Activated T-cell treated with anti-CD3 and anti-CD28 coated beads, Interleukin-2, amount 50 U/mL, for 4 hours (primary cell): ENCODE data around the gene PRKD2. TPM values are rescaled to one million over a fixed set of nuclear protein-coding genes. Genes with fewer than 3 reads are reported as not detected.

Experiments
- ATAC-seq, 2 donors: fragments of 200-7000 bp; cut with Tn5 transposase; one replicate each; pipeline ENCODE4 v1.10.0; 2021
- DNase-seq: peaks from one replicate; pipeline ENCODE4 v3.0.0-alpha.2; 2020
- H3K27me3 Mint-ChIP-seq: one replicate; pipeline ENCODE4 v1.8.0; 2021; ENCODE audit warnings: low read depth, mixed read lengths
- H3K36me3 Mint-ChIP-seq: one replicate; pipeline ENCODE4 v1.8.0; 2022; ENCODE audit warnings: mixed read lengths; ENCODE audit not compliant: insufficient read depth
- H3K4me1 Mint-ChIP-seq: one replicate; pipeline ENCODE4 v1.8.0; 2021; ENCODE audit warnings: low read depth, mixed read lengths
- H3K4me3 Mint-ChIP-seq: one replicate; pipeline ENCODE4 v1.8.0; 2021; ENCODE audit warnings: mild to moderate bottlenecking, moderate library complexity, mixed read lengths
- H3K9me3 Mint-ChIP-seq: one replicate; pipeline ENCODE4 v1.8.0; 2021; ENCODE audit warnings: mixed read lengths
- total RNA-seq, 3 donors: library from RNA; stranded (reverse); gene quantifications; one replicate each; pipeline ENCODE4 v1.2.1, GENCODE V29; 2021

The PRKD2 gene
- total RNA-seq, 3 donors from 2014 or later = 45.3 to 59.8 (median 58.1) TPM

DNA sequence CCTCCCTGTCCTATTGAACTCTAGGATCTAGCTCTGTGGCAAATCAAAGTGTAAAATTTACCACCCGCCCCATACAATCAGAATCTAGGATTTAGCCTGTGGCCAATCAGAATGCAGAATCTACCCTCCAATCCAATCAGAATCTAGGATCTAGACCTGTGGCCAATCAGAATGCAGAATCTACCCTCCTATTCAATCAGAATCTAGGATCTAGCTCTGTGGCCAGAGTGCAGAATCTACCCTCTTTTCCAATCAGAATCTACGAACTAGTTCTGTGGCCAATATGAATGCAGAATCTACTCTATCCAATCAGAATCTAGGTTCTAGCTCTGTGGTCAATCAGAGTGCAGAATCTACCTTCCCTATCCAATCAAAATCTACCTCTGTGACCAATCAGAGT, 25.8 kb downstream of the PRKD2 start:
- H3K9me3 Mint-ChIP-seq = no peaks in the 10 kb centered on the region
- no peaks in the 10 kb centered on the region for H3K4me1 Mint-ChIP-seq
- DNase-seq (no peak), ATAC-seq (no peak)
- H3K4me3 Mint-ChIP-seq = no peak overlapping the region
- H3K36me3 Mint-ChIP-seq = peaks cover 48% of the 10 kb centered on the region
- H3K27me3 Mint-ChIP-seq = no peaks in the 10 kb centered on the region

DNA sequence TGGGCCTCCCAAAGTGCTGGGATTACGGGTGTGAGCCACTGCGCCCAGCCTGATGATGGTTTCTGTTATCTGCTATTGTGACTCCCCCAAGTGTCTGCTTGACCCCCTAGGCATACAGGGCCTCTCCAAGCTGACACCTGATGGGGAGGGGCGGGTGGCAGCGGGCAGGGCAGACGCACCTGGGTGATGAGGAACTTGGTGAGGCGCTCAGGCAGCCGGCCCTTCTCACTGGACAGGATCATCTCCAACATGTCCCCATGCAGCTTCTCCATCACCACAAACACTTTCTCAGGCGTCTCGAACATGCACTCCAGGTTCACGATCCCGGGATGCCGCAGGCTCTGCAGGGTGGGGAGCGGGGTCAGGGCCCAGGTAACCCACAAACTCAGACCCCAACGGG, 27.6 kb downstream of the PRKD2 start:
- Mint-ChIP-seq H3K4me3 (no peak overlapping the region), H3K9me3 (no peaks in the 10 kb centered on the region), H3K4me1 (no peaks in the 10 kb centered on the region), H3K27me3 (no peaks in the 10 kb centered on the region), H3K36me3 (peaks cover 43% of the 10 kb centered on the region)
- ATAC-seq = no peak
- no peak for DNase-seq

DNA sequence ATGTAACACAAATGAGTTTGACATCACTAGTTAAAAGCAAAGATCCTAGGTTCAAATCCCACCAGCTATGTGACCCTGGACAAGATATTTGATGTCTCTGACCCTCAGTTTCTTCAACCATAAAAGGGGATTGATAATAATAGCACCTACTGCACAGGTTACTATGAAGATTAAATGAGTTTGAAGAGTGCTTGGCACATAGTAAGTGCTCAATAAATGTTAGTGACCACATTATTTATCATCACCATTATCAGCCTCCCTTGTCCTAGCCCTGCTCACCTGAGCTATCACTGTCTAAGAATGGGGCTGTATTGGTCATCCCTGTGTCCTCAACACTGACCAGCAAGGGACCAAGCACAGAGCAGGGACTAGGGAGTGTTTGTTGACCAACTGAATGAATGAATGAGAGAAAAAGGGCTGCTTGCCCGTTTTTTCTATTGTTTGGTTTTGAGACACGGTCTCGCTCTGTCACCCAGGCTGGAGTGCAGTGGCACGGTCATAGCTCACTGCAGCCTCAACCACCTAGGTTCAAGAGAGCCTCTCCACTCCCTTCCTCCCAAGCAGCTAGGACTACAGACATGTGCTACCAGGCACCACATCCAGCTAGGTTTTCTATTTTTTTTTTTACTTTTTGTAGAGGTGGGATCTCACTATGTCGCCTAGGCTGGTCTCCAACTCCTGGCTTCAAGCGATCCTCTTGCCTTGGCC, 29.3 kb downstream of the PRKD2 start:
- Mint-ChIP-seq H3K4me1 (no peaks in the 10 kb centered on the region), H3K36me3 (peaks cover 43% of the 10 kb centered on the region), H3K9me3 (no peaks in the 10 kb centered on the region), H3K4me3 (no peak overlapping the region), H3K27me3 (no peaks in the 10 kb centered on the region)
- no peak for DNase-seq
- no peak for ATAC-seq

DNA sequence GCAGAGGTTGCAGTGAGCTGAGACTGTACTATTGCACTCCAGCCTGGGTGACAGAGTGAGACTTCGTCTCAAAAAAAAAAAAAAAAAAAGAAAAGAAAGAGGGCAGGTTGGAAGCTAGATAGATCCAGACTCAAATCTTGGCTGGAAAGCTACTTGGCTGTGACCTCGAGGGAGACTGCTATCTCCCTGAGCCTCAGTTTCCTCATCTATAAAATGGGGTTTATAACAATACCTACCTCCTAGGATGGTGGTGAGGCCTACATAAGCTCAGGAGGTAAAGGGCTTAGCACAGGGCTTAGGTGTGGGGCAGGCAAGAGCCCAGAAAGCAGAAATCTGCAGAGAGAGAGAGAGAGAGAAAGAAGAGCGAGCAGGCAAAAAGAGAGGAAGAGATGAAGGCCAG, 31.7 kb downstream of the PRKD2 start:
- no peak for ATAC-seq
- Mint-ChIP-seq H3K4me3 (no peak overlapping the region), H3K9me3 (no peaks in the 10 kb centered on the region), H3K36me3 (peaks cover 20% of the 10 kb centered on the region), H3K4me1 (no peaks in the 10 kb centered on the region), H3K27me3 (no peaks in the 10 kb centered on the region)
- DNase-seq = no peak

DNA sequence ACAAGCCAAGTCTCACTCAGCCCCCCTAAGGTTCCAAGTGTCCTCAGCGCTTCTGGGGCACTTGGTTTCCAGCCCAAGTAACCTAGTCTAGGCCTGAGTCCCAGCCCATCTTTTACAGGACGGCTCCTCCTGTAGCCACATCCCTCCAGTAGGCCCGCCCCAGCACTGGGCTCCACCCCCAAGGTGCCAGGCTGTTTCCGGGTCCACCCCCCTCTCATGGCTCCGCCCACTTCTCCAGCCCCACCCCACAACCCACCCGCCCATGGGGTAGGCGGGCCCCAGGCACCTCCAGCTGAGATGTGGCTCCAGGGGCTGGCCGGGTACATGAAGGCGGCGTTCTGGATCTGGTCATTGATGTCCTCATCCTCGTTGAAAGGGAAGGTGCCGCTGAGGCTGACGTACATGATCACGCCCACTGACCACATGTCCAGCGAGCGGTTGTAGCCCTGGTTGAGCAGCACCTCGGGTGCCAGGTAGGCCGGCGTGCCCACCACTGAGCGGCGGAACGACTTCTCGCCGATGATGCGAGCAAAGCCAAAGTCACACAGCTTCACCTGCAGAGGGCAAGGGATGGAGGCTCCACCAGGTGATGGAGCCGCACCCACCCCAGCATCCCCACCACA, 38.7 kb downstream of the PRKD2 start:
- DNase-seq (peak; percentile 36), ATAC-seq (peak; percentile 91 to 93)
- H3K36me3 Mint-ChIP-seq = peaks cover 34% of the 10 kb centered on the region
- H3K4me1 Mint-ChIP-seq = no peaks in the 10 kb centered on the region
- no peaks in the 10 kb centered on the region for H3K9me3 Mint-ChIP-seq
- H3K27me3 Mint-ChIP-seq = no peaks in the 10 kb centered on the region
- no peak overlapping the region for H3K4me3 Mint-ChIP-seq

DNA sequence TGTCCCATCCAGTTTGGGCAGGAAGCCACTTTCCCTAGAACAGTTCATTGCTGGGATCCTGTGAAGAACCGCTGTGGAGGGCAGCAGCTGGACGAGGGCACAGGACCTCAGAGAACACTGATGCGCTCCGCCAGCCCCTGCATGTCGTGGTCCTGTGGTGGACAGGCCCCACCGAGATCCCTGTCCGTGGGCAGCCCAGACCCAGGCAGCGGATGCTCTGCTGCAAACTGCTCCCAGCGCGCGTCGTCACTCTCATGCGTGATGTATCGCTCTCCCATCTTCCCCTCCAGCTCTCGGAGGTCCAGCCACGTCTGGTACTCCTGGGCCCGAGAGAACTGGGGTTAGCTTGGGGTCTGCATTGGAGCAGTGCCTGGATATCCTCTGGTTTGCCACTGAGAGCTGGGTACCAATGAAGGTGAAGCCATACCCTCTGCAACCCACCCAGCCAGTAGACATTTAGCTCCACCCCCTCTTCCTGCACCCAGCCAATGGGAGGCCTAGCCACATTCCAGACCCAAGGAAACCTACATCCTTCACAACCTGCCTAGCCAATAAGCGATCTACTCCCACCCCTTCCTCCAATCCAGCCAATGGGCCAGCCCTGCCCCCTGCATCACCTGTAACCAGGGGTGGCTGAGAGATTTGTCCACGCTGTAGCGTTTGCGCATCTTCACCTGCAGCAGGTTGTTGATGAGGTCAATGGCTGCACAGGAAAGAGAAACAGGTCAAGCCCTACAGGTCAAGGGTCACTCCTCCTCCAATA, 42.3 kb downstream of the PRKD2 start:
- Mint-ChIP-seq H3K27me3 (no peaks in the 10 kb centered on the region), H3K4me1 (no peaks in the 10 kb centered on the region), H3K36me3 (peaks cover 33% of the 10 kb centered on the region), H3K9me3 (no peaks in the 10 kb centered on the region), H3K4me3 (no peak overlapping the region)
- ATAC-seq (peak; percentile 35 to 36), DNase-seq (no peak)

DNA sequence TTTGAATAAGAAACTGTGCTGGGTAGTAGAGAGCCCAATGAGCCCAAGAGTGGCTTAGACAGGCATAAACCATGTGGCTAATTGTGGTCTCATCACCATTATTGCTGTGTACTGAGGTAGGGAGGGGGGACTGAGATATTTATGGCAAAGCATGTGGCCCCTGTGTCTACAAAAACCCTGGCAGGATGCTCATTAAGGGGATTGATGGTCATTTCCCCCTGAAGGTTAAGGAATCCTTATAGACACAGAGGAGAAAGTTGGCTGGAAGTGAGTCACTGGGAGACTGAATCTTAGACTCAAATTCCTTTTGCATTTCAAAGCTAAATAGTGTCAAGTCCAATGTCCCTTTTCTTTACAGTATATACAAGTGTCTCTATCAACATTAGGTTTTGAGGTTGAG, 46.1 kb downstream of the PRKD2 start:
- H3K36me3 Mint-ChIP-seq = peaks cover 22% of the 10 kb centered on the region
- DNase-seq (no peak), ATAC-seq (no peak)
- no peak overlapping the region for H3K4me3 Mint-ChIP-seq
- no peaks in the 10 kb centered on the region for H3K9me3 Mint-ChIP-seq
- no peaks in the 10 kb centered on the region for H3K4me1 Mint-ChIP-seq
- H3K27me3 Mint-ChIP-seq = no peaks in the 10 kb centered on the region

DNA sequence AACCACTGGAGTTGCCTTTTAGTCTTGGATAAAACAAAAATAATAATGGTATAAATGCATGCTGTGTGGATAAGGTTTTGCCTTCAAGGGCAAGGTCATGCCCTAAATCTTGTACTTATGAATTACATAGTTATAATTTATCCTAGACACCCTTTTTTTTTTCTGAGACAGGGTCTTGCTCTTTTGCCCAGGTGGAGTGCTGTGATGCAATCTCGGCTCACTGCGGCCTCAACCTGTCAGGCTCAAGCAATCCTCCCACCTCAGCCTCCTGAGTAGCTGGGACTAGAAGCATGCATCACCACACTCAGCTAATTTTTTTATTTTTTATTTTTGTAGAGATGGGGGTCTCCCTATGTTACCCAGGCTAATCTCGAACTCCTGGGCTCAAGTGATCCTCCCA, 48.3 kb downstream of the PRKD2 start:
- no peaks in the 10 kb centered on the region for H3K27me3 Mint-ChIP-seq
- DNase-seq (no peak), ATAC-seq (no peak)
- H3K4me1 Mint-ChIP-seq = no peaks in the 10 kb centered on the region
- H3K9me3 Mint-ChIP-seq = no peaks in the 10 kb centered on the region
- no peak overlapping the region for H3K4me3 Mint-ChIP-seq
- peaks cover 7% of the 10 kb centered on the region for H3K36me3 Mint-ChIP-seq

DNA sequence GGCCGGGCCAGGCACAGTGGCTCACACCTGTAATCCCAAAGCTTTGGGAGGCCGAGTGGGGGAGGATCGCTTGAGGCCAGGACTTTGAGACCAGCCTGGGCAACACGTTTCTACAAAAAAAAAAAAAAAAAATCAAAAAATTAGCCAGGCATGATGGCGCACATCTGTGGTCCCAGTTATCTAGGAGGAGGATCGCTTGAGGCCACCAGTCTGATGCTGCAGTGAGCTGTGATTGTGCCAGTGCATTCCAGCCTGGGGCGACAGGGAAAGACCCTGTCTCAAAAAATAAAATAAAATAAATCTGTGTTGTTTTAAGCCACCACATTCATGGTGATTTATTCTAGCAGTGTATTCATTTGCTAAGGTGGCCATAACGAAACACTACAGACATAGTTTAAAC, 51.8 kb downstream of the PRKD2 start:
- Mint-ChIP-seq H3K4me1 (peaks cover 12% of the 10 kb centered on the region), H3K36me3 (no peaks in the 10 kb centered on the region), H3K4me3 (no peak overlapping the region), H3K27me3 (no peaks in the 10 kb centered on the region), H3K9me3 (no peaks in the 10 kb centered on the region)
- no peak for ATAC-seq
- no peak for DNase-seq

DNA sequence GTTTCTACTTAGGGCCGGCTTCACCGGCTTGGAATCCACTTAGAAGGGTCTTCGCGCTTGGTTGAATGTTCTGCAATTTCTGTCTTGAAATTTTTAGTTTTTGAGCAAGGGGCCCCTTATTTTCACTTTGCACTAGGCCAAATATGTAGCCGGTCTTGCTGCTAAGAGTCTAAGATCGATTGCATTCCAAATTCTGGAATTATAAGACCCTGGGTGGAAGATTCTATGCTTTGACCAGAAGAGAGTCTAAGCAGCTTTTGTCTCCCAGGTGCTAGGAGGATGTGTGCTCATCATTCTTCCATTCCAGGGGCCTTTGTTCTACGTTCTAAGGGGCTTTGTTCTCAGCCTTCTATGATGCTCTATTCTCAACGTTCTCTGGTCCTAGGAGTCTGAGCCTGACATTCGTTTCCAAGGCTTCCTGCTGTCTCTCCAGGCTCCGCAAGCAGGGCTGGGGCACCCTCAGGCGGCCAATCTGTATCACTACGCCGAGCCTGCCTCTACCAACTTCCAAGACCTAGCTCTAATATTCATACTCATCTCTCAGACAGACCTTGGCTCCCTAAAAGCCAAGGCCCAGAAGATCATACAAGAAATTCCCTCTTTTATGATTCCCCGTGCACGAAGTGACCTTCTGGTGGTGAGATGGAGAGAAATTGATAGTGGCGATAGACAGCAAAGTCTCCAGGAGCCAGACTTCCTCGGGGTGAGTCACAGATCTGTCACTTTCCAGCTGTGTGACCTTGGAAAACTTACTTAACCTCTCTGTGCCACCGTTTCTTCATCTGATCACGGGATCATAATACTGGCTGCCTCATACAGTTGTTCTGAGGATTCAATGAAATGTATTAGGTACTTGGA, 55.0 kb downstream of the PRKD2 start:
- H3K4me1 Mint-ChIP-seq = peaks cover 18% of the 10 kb centered on the region
- no peaks in the 10 kb centered on the region for H3K36me3 Mint-ChIP-seq
- ATAC-seq (peak; percentile 35 to 44), DNase-seq (peak; percentile 69)
- no peaks in the 10 kb centered on the region for H3K9me3 Mint-ChIP-seq
- peaks cover 13% of the 10 kb centered on the region for H3K27me3 Mint-ChIP-seq
- H3K4me3 Mint-ChIP-seq = peak overlapping the region; percentile 71

DNA sequence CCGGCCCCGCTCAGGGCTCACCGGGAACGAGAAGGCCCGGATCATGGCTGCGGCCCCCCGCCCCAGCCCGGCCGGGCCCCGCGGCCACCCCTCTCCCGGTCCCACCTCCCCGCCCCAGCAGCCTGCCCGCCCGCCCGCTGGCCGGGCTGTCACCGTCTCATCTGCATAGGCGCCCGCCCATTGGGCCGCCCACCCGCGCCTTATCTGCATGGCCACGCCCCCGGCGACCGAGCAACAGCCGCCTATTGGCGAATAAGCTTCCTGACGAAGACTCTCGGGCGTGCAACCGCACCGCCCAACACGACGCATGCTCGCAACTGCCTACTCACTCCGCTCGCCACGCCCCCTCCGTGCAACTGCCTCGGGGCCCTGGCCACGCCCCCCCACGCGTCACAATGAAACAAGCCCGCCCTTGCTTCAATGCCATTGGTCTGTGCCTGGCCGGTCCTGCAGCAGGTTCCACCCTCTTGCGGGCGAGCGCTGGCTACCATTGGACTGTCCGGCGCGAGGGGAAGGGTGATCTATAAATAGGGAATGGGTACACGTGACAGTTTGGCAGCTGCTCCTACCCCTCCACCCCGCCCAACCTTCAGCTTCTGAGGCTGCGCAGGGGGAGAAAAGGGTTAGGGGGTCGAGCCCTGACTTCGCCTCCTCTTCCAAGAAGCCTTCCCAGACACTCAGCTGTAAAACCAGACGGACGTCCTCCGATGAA, 55.7 kb downstream of the PRKD2 start, which contains the start of gene DACT3:
Gene DACT3 (minus strand): TSS at position 163 of the 712 bp plus-strand sequence. CDS start 118 bp downstream, at position 45.
- H3K9me3 Mint-ChIP-seq = no peaks in the 10 kb centered on the region
- peak within 1 kb of the TSS; percentile 71 for H3K4me3 Mint-ChIP-seq
- H3K27me3 Mint-ChIP-seq = peaks cover 20% of the 10 kb centered on the region
- H3K4me1 Mint-ChIP-seq = peaks cover 18% of the 10 kb centered on the region
- H3K36me3 Mint-ChIP-seq = no peaks in the 10 kb centered on the region
- peak; percentile 88 to 89 for ATAC-seq
- peak; percentile 100 for DNase-seq

DNA sequence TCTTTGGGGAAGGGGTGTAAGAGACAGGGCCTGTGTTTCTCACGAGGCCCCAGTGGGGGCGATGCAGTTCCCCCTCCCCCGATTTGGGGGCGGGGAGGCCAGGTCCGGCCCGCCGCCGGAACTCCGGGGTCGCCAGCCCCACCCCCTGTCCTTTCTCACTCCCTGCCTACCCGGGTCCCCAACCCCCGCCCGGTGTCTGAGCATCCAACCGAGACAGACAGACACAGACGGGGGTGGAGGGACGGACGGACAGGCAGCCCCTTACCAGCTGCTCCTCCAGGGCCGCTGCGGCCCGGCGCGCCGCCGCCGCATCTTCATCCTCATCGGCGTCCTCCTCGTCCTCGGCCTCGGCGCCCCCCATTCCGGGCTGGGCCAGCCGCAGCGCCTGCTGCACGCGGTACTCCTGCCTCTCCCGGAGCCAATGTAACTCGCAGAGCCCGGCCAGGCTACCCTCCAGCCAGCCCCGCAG, 56.3 kb downstream of the PRKD2 start:
- Mint-ChIP-seq H3K4me3 (peak overlapping the region; percentile 68), H3K4me1 (peaks cover 18% of the 10 kb centered on the region), H3K9me3 (no peaks in the 10 kb centered on the region), H3K36me3 (no peaks in the 10 kb centered on the region), H3K27me3 (peaks cover 20% of the 10 kb centered on the region)
- no peak for ATAC-seq
- no peak for DNase-seq

DNA sequence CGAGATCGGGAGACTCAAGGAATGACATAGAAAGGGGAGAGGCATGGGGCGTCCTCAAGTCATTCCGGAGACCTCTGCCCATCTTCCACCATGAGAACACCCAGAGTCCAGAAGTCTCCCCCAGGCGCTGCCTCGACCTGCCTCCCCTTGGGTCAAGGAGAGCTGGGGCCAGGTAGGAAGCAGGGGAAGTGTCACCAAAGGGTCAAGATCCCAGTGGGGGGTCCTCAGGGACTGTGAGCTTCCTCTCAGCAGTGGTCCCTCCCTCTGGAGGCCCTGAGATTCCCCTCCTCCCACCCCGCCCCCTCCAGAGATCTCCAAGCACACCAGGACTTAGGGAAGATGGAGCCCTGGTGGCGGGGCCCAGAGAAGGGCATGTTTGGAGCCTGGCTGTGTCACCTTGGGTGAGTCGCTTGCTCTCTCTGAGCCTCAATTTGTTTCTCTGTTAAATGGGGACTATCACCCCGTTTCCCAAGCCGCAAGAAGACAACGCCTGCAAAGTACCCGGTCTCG, 56.9 kb downstream of the PRKD2 start:
- Mint-ChIP-seq H3K4me1 (peaks cover 18% of the 10 kb centered on the region), H3K27me3 (peaks cover 21% of the 10 kb centered on the region), H3K36me3 (no peaks in the 10 kb centered on the region), H3K9me3 (no peaks in the 10 kb centered on the region), H3K4me3 (peak overlapping the region; percentile 68)
- DNase-seq (no peak), ATAC-seq (no peak)
